ENCODE results near the gene GALNT3. TPM values are rescaled to one million over a fixed set of nuclear protein-coding genes. Genes with fewer than 3 reads are reported as not detected.

GALNT3 gene
- polyA plus RNA-seq, 3 donors, result 5.5 to 8.3 (median 7.5) TPM

DNA sequence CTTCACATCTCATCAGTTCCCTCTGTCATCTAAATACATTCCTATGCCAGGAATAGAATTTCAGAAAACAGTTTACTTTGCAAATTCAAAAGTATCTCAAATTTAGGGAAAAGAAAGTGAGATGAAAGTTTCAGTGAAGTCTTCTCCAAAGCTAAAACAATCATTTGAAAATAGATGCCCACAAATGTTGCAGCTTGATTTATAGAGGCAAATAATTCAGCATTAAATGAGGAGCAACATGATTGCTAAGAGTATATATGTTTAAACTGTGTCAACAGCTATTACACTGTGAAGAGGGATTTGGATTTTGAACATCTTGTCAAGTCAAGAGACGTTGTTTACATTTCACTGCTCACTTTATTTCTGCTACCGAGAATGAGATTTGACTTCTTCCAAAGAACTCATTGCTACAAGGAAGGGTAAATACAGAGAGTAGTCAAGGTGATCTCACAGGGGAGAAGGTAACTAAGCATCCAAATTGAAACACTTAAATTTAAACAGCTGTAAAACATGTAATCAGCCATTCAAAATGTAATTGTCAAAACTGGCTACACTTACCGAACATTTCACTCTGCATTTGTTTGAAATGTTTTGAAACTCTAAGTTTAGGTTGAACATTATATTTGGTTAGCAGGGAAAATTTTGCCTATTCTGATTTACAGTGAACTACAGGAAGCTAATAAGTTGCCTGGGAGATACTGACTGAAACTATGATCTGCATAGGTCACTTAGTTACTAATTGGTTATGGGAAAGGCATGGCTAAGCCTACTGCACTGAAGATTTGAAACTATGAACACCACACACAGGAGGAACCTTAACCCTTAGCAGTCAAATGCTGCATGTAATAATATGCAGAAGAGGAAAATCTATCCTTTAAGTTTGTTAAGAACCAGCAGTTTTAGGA, 33.2 kb upstream of the GALNT3 start:
- Histone ChIP-seq H3K4me1 (ENCODE audit: control insufficient read depth in 1 of 2, insufficient read depth in 2 of 2, low read length in 2 of 2) (peaks cover 0 to 4% of the 10 kb centered on the region in 2 donors), H3K9me3 (replicated peaks in 1 of 2; ENCODE audit: control insufficient read depth in 1 of 2, insufficient read depth in 1 of 2, low read length in 2 of 2) (no peaks in the 10 kb centered on the region), H3K27me3 (ENCODE audit: control insufficient read depth in 2 of 2, insufficient read depth in 2 of 2, low read length in 2 of 2) (no peaks in the 10 kb centered on the region), H3K4me2 (replicated peaks; ENCODE audit: extremely low read depth, low read length, poor library complexity, severe bottlenecking) (no peak overlapping the region), H4K20me1 (ENCODE audit: insufficient read depth, low read length) (no peaks in the 10 kb centered on the region), H3K36me3 (replicated peaks in 1 of 2; ENCODE audit: control insufficient read depth in 1 of 2, insufficient read depth in 2 of 2, low read length in 2 of 2) (no peaks in the 10 kb centered on the region), H3K79me2 (ENCODE audit: insufficient read depth, low read length) (no peaks in the 10 kb centered on the region), H3K9ac (ENCODE audit: insufficient read depth, low read length, poor library complexity, severe bottlenecking) (no peak overlapping the region), H3K27ac (ENCODE audit: low read depth in 1 of 2, low read length in 2 of 2) (no peak overlapping the region), H3K4me3 (replicated peaks in 1 of 3; ENCODE audit: low read depth in 2 of 3, low read length in 3 of 3) (no peak overlapping the region), H2AFZ (ENCODE audit: insufficient read depth, low read depth, low read length, poor library complexity, severe bottlenecking) (no peak overlapping the region)
- Mint-ChIP-seq H3K27me3 (ENCODE audit: low read depth in 3 of 3) (no peaks in the 10 kb centered on the region), H3K9me3 (peaks cover 0 to 4% (median 0%) of the 10 kb centered on the region in 7 donors), H3K4me3 (no peak overlapping the region), H3K27ac (no peak overlapping the region), H3K36me3 (no peaks in the 10 kb centered on the region), H3K4me1 (peaks cover 9% of the 10 kb centered on the region)
- TF ChIP-seq, protein P1, sequence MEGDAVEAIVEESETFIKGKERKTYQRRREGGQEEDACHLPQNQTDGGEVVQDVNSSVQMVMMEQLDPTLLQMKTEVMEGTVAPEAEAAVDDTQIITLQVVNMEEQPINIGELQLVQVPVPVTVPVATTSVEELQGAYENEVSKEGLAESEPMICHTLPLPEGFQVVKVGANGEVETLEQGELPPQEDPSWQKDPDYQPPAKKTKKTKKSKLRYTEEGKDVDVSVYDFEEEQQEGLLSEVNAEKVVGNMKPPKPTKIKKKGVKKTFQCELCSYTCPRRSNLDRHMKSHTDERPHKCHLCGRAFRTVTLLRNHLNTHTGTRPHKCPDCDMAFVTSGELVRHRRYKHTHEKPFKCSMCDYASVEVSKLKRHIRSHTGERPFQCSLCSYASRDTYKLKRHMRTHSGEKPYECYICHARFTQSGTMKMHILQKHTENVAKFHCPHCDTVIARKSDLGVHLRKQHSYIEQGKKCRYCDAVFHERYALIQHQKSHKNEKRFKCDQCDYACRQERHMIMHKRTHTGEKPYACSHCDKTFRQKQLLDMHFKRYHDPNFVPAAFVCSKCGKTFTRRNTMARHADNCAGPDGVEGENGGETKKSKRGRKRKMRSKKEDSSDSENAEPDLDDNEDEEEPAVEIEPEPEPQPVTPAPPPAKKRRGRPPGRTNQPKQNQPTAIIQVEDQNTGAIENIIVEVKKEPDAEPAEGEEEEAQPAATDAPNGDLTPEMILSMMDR (IDR thresholded peaks at IDR 0.05), result no peak
- intact Hi-C loops (cut with micrococcal nuclease), result no loop called here
- WGBS (ENCODE audit: insufficient coverage), result no CpG with 5 or more reads among the region's 3 CpGs
- no peak for DNase-seq

GRCh38 chr2:165825041-165825440, 31.0 kb upstream of the GALNT3 start:
- Histone ChIP-seq H3K9me3 (replicated peaks in 1 of 2; ENCODE audit: control insufficient read depth in 1 of 2, insufficient read depth in 1 of 2, low read length in 2 of 2) (no peaks in the 10 kb centered on the region), H4K20me1 (ENCODE audit: insufficient read depth, low read length) (no peaks in the 10 kb centered on the region), H3K27me3 (ENCODE audit: control insufficient read depth in 2 of 2, insufficient read depth in 2 of 2, low read length in 2 of 2) (no peaks in the 10 kb centered on the region), H3K27ac (ENCODE audit: low read depth in 1 of 2, low read length in 2 of 2) (no peak overlapping the region), H3K4me3 (replicated peaks in 1 of 3; ENCODE audit: low read depth in 2 of 3, low read length in 3 of 3) (no peak overlapping the region), H3K4me1 (ENCODE audit: control insufficient read depth in 1 of 2, insufficient read depth in 2 of 2, low read length in 2 of 2) (peaks cover 0 to 4% of the 10 kb centered on the region in 2 donors), H3K4me2 (replicated peaks; ENCODE audit: extremely low read depth, low read length, poor library complexity, severe bottlenecking) (no peak overlapping the region), H2AFZ (ENCODE audit: insufficient read depth, low read depth, low read length, poor library complexity, severe bottlenecking) (no peak overlapping the region), H3K36me3 (replicated peaks in 1 of 2; ENCODE audit: control insufficient read depth in 1 of 2, insufficient read depth in 2 of 2, low read length in 2 of 2) (no peaks in the 10 kb centered on the region), H3K9ac (ENCODE audit: insufficient read depth, low read length, poor library complexity, severe bottlenecking) (no peak overlapping the region), H3K79me2 (ENCODE audit: insufficient read depth, low read length) (no peaks in the 10 kb centered on the region)
- H3K27ac Mint-ChIP-seq, result no peak overlapping the region
- H3K9me3 Mint-ChIP-seq, result peaks cover 0 to 4% (median 0%) of the 10 kb centered on the region in 7 donors
- H3K4me1 Mint-ChIP-seq, result peaks cover 9% of the 10 kb centered on the region
- no peaks in the 10 kb centered on the region for H3K36me3 Mint-ChIP-seq
- H3K27me3 Mint-ChIP-seq (ENCODE audit: low read depth in 3 of 3), result no peaks in the 10 kb centered on the region
- no peak for DNase-seq
- 70% methylated on average over 2 of the region's 2 CpGs for WGBS (ENCODE audit: insufficient coverage)
- H3K4me3 Mint-ChIP-seq, result no peak overlapping the region
- intact Hi-C loops (cut with micrococcal nuclease), result no loop called here
- TF ChIP-seq, protein P1 (IDR thresholded peaks at IDR 0.05), result no peak
